ENCODE results near the gene NELL1.

- TF ChIP-seq, protein P1, sequence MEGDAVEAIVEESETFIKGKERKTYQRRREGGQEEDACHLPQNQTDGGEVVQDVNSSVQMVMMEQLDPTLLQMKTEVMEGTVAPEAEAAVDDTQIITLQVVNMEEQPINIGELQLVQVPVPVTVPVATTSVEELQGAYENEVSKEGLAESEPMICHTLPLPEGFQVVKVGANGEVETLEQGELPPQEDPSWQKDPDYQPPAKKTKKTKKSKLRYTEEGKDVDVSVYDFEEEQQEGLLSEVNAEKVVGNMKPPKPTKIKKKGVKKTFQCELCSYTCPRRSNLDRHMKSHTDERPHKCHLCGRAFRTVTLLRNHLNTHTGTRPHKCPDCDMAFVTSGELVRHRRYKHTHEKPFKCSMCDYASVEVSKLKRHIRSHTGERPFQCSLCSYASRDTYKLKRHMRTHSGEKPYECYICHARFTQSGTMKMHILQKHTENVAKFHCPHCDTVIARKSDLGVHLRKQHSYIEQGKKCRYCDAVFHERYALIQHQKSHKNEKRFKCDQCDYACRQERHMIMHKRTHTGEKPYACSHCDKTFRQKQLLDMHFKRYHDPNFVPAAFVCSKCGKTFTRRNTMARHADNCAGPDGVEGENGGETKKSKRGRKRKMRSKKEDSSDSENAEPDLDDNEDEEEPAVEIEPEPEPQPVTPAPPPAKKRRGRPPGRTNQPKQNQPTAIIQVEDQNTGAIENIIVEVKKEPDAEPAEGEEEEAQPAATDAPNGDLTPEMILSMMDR (IDR thresholded peaks at IDR 0.05; ENCODE audit: low read depth, low read length, poor library complexity, severe bottlenecking), result no peak
- no peak for TF ChIP-seq EZH2phosphoT487 (IDR thresholded peaks at IDR 0.05; ENCODE audit: borderline replicate concordance, low read length)
Measured at GRCh38 chr11:20631519-20632168, 37.7 kb upstream of the NELL1 start.
